Glutamatergic neuron (in vitro differentiated cells): ENCODE measurements around the gene KLK2. TPM values are rescaled to one million over a fixed set of nuclear protein-coding genes. Genes with fewer than 3 reads are reported as not detected.

Experiments
- DNase-seq: peaks from one replicate; pipeline ENCODE4 v3.0.0; 2022
- H3K27ac Mint-ChIP-seq: one replicate; pipeline ENCODE4 v1.8.0; 2020; ENCODE audit warnings: mild to moderate bottlenecking, mixed read lengths, inconsistent platforms; ENCODE audit not compliant: unreplicated experiment
- H3K27me3 Mint-ChIP-seq: one replicate; pipeline ENCODE4 v1.8.0; 2020; ENCODE audit warnings: mild to moderate bottlenecking, moderate library complexity, mixed read lengths, inconsistent platforms; ENCODE audit not compliant: unreplicated experiment
- H3K36me3 Mint-ChIP-seq: one replicate; pipeline ENCODE4 v1.8.0; 2020; ENCODE audit warnings: mild to moderate bottlenecking, mixed read lengths, inconsistent platforms; ENCODE audit not compliant: unreplicated experiment
- H3K4me1 Mint-ChIP-seq: one replicate; pipeline ENCODE4 v1.8.0; 2020; ENCODE audit warnings: mild to moderate bottlenecking, low read depth, mixed read lengths, inconsistent platforms; ENCODE audit not compliant: unreplicated experiment
- H3K4me3 Mint-ChIP-seq: one replicate; pipeline ENCODE4 v1.8.0; 2020; ENCODE audit warnings: mild to moderate bottlenecking, mixed read lengths, inconsistent platforms; ENCODE audit not compliant: unreplicated experiment
- H3K9me3 Mint-ChIP-seq: one replicate; pipeline ENCODE4 v1.8.0; 2020; ENCODE audit warnings: mild to moderate bottlenecking, moderate library complexity, mixed read lengths, inconsistent platforms; ENCODE audit not compliant: unreplicated experiment
- CTCF ChIP-seq: fragments of 200-600 bp; sonication (generic); IDR thresholded peaks from one replicate; pipeline ENCODE4 v1.5.0; 2021; ENCODE audit not compliant: partially characterized antibody, unreplicated experiment
- total RNA-seq: library from RNA; stranded (reverse); fragmentation: NEBNext Ultra II Directional; extraction: Animal tissue kit (Norgen Biotek cat#: 25700); gene quantifications from one replicate; pipeline ENCODE4 v1.2.1, GENCODE V29; 2021; ENCODE audit not compliant: unreplicated experiment

Gene KLK2
- total RNA-seq, 1 donor from 2014 or later, result not detected

- H3K4me3 Mint-ChIP-seq, result no peak overlapping the region
- no peak overlapping the region for H3K27ac Mint-ChIP-seq
- peaks cover 15% of the 10 kb centered on the region for H3K9me3 Mint-ChIP-seq
- peaks cover 9% of the 10 kb centered on the region for H3K27me3 Mint-ChIP-seq
- no peak for TF ChIP-seq CTCF
- peaks cover 14% of the 10 kb centered on the region for H3K36me3 Mint-ChIP-seq
- no peaks in the 10 kb centered on the region for H3K4me1 Mint-ChIP-seq
- DNase-seq, result no peak
These were observed 28.8 kb upstream of the KLK2 start for GRCh38 chr19:50844296-50844935.

GRCh38 chr19:50850738-50851137 lies 22.5 kb upstream of the KLK2 start:
- peaks cover 9% of the 10 kb centered on the region for H3K36me3 Mint-ChIP-seq
- DNase-seq, result no peak
- H3K4me1 Mint-ChIP-seq, result no peaks in the 10 kb centered on the region
- no peak overlapping the region for H3K27ac Mint-ChIP-seq
- peaks cover 6% of the 10 kb centered on the region for H3K9me3 Mint-ChIP-seq
- no peak for TF ChIP-seq CTCF
- peaks cover 6% of the 10 kb centered on the region for H3K27me3 Mint-ChIP-seq
- H3K4me3 Mint-ChIP-seq, result no peak overlapping the region

DNA sequence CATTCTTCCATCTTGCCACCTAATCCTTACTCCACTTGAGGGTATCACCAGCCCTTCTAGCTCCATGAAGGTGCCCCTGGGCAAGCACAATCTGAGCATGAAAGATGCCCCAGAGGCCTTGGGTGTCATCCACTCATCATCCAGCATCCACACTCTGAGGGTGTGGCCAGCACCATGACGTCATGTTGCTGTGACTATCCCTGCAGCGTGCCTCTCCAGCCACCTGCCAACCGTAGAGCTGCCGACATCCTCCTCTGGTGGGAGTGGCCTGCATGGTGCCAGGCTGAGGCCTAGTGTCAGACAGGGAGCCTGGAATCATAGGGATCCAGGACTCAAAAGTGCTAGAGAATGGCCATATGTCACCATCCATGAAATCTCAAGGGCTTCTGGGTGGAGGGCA lies 21.6 kb upstream of the KLK2 start:
- Mint-ChIP-seq H3K4me3 (no peak overlapping the region), H3K4me1 (no peaks in the 10 kb centered on the region), H3K27ac (no peak overlapping the region), H3K36me3 (peaks cover 9% of the 10 kb centered on the region), H3K27me3 (peaks cover 6% of the 10 kb centered on the region), H3K9me3 (peaks cover 8% of the 10 kb centered on the region)
- no peak for TF ChIP-seq CTCF
- DNase-seq, result no peak

- H3K4me1 Mint-ChIP-seq, result peaks cover 9% of the 10 kb centered on the region
- H3K27me3 Mint-ChIP-seq, result peaks cover 6% of the 10 kb centered on the region
- no peak within 1 kb of the TSS for H3K4me3 Mint-ChIP-seq
These were observed 18.4 kb upstream of the KLK2 start, which contains the start of gene KLK3 for GRCh38 chr19:50854636-50855410. KLK3 (plus strand) TSS chr19:50854915; CDS start chr19:50854956, 41 bp downstream.

More at GRCh38 chr19:50854636-50855410, 18.4 kb upstream of the KLK2 start, which contains the start of gene KLK3:
- DNase-seq, result no peak
- no peak within 1 kb of the TSS for H3K27ac Mint-ChIP-seq
- no peak for TF ChIP-seq CTCF
- H3K9me3 Mint-ChIP-seq, result peaks cover 8% of the 10 kb centered on the region
- peaks cover 9% of the 10 kb centered on the region for H3K36me3 Mint-ChIP-seq
